Cardiac septum (tissue), 1 donor: Measurements from ENCODE around the gene CEACAM1. TPM values are rescaled to one million over a fixed set of nuclear protein-coding genes. Genes with fewer than 3 reads are reported as not detected.
A peak's percentile ranks its signal among the peaks of the same experiment; 100 is the strongest.
"Not testable (repeated sequence)": the region's sequence is repeated elsewhere in the genome, so short reads cannot be mapped to it uniquely, and the experiment has no call there.

Experiments
- DNase-seq: peaks from one replicate; pipeline ENCODE4 v3.0.0-alpha.2; 2020; ENCODE audit warnings: low spot score
- intact Hi-C: fragments of 100-400 bp; cut with DNase I; formaldehyde crosslinking; loops from one replicate; pipeline ENCODE4 v1.14.0; 2022
- total RNA-seq: library from RNA; stranded (reverse); fragmentation: NEBNext Ultra II Directional; extraction: Animal tissue kit (Norgen Biotek cat#: 25700); gene quantifications from one replicate; pipeline ENCODE4 v1.2.1, GENCODE V29; 2021
- donor health status: DM: no; HTN: no; CAD: no.

The CEACAM1 gene
- total RNA-seq, 1 donor from 2014 or later, result 2.8 TPM

DNA sequence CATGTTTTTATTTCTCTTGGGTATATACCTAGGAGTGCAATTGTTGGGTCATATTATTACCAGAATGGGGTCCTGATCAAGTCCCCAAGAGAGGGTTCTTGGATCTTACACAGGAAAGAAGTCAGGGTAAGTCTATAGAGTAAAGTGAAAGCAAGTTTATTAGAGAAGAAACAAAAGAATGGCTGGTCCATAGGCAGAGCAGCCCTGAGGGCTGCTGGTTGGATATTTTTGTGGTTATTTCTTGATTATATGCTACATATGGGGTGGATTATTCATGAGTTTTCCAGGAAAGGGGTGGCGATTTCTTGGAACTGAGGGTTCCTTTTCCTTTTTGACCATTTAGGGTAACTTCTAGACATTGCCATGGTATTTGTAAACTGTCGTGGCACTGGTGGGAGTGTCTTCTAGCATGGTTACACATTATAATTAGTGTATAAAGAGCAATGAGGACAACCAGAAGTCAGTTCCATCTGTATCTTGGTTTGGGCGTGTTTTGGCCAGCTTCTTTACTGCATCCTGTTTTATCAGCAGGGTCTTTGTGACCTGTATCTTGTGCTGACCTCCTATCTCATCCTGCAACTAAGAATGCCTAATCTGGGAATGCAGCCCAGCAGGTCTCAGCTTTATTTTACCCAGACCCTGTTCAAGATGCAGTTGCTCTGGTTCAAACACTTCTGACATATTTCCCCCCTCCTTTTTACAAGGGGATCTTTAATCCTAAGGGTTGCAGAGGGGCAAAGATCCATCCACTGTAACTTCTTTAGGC is 41.1 kb downstream of the CEACAM1 start:
- DNase-seq, result no peak
- intact Hi-C loops, result no loop called here

DNA sequence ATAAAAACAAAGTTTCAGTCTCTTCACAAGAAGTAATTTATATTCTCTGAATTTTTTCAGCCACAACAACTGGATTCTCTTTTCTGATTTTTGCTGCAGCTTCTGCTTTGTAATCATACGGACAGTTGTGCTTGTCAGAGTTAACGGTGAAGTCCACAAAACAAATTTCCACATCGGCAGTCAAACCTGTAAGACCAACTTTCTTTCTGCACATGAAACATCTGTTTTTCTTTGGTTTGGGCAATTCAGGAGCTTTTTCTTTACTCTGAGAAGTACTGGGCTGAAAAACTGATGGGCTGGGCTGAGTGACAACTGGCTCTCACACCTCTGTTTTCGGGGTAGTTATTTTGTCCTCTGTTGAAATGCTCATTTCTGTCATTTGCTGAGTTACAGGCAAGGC is 43.2 kb downstream of the CEACAM1 start:
- intact Hi-C loops, result not testable (repeated sequence)

DNA sequence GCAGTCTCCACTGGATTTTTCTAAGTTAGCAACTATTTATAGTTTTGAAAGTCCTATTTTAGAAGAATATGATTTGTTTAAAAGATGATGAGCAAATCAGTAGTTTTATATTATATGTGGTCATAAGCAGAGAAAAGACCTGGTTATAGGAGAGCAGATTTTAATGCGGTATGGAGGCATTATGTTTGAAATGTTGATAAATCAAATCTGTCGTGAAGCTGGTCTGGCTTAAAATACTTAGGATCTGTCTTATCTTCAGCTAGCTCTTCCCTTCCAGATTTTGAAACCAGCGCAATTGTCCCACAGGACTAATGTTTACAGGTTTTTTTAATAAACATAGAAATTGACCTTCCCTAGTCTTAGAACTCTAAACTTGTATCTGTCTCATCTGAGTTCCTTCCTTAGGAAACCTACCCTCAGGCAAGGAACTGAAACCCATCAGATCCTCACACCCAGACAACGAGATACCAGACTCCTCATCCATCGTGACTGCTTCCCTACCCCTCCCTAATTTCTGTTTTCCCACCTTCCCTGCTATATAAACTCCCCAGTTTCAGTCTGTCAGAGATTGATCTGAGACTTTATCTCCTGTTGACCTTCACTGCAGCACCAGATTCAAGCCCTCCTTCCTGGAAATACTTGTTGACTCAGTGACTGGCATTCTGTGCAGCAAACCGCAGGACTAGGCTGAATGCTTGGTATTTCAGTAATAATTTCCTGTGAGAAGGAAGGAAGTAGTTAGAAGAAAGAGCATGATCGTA is 47.8 kb downstream of the CEACAM1 start:
- peak; percentile 77 for DNase-seq
- intact Hi-C loops, result no loop called here

More for the DNA sequence above, 43.2 kb downstream of the CEACAM1 start:
- not testable (repeated sequence) for DNase-seq

DNA sequence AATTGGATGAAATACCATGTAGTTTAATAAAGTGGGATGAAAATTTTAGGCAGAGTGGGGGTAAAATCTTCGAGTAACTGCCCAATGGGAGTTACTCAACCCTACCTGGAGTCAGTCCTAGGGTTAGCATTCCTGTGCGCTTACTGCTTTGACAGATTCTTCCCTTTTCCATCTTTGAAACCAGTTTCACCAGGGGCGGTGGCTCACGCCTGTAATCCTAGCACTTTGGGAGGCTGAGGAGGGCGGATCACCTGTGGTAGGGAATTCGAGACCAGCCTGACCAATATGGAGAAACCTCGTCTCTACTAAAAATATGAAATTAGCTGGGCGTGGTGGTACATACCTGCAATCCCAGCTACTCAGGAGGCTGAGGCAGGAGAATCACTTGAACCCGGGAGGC is 48.5 kb downstream of the CEACAM1 start:
- intact Hi-C loops, result no loop called here
- no peak for DNase-seq

DNA sequence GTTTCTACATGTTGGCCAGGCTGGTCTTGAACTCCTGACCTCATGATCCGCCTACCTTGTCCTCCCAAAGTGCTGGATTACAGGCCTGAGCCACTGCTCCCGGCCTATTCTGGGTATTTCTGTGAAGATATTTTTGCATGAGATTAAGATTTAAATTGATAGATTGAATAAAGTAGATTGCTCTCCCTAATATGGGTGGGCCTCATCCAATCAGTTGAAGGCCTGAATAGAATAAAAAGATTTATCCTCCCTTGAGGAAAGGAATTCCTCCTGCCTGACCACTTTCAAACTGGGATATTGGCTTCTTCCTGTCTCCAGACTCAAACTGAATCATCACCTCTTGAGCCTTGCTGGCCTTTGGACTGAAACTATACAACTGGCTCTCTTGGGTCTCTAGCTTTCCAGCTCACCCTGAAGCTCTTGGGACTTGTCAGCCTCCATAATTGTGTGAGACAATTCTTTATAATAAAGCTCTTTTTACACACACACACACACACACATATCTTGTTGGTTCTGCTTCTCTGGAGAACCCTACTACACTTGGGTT is 49.4 kb downstream of the CEACAM1 start:
- intact Hi-C loops, result no loop called here
- no peak for DNase-seq

DNA sequence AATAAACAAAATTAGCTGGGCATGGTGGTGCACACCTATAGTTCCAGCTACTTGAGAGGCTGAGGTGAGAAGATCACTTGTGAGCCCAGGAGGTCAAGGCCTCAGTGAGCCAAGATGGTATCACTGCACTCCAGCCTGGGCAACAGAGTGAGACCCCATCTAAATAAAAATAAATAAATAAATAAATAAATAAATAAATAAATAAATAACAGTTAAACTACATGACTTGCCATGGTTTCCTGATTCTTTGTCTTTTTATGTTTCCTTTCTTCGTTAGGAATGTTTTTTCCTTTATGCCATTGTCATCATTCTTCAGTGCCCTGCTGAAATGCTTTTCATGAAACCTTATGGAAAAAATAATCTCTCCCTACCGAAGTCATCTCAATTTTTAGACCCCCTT is 50.3 kb downstream of the CEACAM1 start:
- intact Hi-C loops, result no loop called here
- DNase-seq, result no peak

DNA sequence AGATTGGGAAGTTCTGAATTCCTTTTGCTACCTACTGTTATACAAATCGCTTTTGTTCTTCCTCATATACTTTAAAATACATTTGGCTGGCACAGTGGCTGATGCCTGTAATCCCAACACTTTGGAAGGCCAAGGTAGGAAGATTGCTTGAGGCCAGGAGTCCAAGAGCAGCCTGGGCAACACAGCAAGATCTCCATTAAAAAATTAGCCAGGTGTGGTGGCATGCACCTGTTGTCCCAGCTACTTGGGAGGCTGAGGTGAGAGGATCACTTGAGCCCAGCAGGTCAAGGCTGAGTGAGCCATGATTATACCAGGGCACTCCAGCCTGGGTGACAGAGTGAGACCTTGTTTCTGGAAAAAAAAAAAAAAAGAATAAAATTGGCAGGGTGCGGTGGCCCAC is 51.2 kb downstream of the CEACAM1 start:
- DNase-seq, result no peak
- intact Hi-C loops, result no loop called here

DNA sequence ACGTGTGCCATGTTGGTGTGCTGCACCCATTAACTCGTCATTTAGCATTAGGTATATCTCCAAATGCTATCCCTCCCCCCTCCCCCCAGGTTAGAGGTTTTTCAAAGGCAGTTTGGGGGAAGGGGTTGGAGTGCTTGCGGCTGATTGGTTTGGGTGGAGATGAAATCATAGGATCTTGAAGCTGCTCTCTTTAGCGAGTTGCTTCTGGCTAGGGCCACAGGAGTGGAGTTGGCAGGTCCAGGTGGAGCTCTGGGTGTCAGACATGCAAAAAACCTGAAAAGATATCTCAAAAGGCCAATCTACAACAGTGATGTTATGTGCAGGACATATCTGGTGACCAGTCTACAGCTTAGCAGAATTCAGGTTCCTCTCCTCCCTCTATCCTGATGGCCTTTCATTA is 52.9 kb downstream of the CEACAM1 start:
- intact Hi-C loops, result no loop called here
- no peak for DNase-seq

DNA sequence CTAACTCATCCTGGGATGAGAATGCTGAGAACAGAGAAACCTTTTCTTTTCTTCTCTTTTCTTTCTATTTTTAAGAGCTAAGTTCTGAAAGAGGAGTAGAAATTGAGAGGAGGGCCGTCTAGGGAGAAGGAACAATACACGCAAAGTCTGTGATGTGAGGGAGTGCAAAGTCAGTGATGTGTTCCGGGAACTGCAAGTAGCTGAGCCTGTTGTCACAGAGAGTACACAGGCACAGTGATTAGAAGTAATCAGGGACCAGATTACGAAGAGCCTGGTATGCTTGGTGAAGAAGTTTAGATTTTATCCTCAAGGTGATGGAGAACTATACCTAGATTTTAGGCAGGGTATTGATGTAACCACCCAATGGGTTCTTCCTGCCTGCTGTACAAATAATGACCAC is 53.5 kb downstream of the CEACAM1 start:
- intact Hi-C loops, result no loop called here
- DNase-seq, result no peak

DNA sequence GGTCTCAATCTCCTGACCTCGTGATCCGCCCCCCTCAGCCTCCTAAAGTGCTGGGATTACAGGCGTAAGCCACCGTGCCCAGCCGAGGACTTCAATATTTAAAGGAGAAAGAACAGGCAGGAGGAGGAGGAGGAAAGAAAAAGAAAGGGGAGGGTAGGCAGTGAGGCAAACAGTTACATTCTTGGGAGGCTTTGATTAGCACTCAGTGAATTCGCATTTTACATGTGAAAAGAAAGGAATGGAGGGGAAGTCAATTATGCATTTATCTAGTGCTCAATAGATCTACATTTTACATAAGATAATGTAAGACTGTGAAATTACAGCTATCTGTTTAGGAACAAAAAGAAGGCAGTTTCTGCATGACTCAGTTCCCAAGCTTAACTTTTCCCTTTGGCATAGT is 54.6 kb downstream of the CEACAM1 start:
- intact Hi-C loops, result no loop called here
- DNase-seq, result no peak

DNA sequence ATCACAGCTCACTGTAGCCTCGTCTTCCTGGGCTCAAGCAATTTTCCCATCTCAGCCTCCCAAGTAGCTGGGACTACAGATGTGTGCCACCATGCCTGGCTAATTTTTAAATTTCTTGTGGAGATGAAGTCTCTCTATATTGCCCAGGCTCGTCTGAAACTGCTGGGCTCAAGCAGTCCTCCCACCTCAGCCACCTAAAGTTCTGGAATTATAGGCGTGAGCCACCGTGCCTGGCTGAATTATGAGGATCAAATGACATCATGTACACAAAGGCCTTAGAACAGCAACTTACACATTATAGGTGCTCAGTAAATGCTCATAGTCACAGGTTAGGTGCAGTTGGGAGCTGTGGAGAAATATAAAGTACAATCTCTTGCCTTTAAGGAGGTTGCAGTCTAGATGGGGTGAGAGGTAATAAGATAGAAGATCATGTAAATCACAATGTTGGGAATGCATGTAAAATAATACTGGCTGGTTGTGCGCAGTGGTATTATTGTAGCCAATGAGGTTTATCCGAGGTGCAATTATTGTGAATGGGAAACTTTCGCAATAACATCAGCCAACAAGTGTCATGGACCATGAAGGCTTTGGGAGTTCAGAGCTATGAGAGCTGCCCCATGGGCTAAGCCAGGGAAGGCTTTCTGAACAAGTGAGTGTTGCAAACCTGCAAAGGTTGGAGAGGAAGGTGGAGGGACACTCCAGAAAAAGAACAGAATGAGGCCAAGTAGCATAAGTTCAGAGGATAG is 55.7 kb downstream of the CEACAM1 start:
- intact Hi-C loops, result no loop called here
- no peak for DNase-seq

DNA sequence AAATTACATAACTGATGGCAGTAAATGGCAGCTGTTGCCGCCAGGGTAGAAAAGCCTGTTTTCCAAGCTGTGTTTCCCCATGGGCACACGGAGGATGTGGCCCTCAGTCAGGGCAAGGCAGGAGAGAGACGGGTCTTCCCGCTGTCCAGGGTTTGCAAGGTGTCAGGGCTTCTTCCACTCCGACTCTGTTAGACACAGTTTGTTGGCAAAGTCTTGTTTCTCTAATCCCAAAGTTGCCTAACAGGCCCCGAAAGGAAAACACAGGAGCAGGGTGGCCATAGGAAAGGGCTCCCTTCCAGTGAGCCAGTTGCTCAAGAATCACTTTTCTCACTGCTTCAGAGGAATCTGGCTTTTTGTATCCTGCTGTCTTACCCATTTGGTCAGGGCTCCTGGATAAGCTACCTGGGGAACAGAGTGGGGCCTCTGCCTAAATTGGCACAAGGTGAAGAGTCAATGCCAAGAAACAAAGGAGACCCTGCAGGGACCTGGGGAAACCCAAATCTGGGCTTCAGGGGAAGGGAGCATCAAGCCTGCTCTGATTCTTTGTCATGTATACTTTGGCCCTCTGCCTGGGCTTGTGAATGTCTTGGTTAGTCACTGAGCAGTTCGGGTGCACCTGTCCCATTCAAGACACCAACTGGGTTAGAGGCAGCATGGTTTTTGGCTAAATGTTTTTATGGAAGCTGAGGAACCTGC is 56.6 kb downstream of the CEACAM1 start:
- intact Hi-C loops, result no loop called here
- DNase-seq, result no peak

DNA sequence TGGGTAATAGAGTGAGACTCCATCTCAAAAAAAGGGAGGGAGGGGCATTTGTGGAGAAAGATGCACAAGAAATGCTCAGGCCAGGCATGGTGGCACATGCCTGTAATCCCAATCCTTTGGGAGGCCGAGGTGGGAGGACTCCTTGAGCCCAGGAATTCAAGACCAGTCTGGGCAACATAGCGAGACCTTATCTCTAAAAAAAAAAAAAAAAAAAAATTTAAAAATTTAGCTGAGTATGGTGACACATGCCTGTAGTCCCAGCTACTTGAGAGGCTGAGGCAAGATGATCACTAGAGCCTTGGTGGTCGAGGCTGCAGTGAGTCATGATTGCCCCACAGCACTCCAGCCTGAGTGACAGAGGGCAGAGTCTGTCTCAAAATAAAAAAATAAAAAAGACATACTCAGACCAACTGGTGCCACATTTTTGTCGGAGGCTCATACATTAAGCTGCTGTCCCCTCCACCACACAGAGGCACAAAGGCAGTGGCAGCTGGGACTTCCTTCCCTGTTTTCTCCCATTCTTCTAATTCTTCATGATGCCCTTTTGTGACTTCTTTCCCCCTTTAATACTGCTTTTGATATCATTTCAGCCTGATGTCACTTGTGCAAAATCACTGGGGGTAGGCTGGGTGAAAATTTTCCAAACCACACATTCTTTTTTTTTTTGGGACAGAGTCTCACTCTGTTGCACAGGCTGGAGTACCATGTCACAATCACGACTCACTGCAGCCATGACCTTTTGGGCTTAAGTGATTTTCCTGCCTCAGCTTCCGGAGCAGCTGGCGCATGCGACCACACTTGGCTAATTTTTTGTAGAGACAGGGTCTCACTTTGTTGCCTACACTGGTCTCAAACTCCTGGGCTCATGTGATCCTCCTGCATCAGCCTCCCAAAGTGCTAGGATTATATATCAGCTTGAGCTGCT is 58.7 kb downstream of the CEACAM1 start:
- no peak for DNase-seq
- intact Hi-C loops, result no loop called here

DNA sequence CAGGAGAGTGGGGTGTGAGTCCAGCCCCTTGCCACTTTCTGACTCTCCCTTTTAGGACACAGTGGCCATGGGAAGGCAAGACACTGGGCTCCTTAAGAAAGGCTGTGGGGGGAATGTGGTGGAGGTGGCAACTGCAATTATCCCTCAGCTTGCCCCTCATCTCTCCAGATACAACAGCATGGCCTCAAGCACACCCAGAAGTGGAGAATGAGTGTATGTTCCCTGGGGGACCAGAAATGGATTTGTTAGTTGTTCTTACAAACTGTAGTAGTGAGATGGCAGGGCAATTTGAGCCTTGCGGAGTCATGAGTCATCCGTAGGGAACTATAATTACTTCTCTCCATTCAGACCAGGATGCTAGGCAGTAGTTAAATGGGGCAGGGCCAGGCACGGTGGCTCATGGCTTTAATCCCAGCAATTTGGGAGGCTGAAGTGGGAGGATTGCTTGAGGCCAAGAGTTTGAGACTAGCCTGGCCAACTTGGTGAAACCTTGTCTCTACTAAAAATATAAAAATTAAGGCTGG is 59.9 kb downstream of the CEACAM1 start:
- DNase-seq, result no peak
- intact Hi-C loops, result no loop called here

DNA sequence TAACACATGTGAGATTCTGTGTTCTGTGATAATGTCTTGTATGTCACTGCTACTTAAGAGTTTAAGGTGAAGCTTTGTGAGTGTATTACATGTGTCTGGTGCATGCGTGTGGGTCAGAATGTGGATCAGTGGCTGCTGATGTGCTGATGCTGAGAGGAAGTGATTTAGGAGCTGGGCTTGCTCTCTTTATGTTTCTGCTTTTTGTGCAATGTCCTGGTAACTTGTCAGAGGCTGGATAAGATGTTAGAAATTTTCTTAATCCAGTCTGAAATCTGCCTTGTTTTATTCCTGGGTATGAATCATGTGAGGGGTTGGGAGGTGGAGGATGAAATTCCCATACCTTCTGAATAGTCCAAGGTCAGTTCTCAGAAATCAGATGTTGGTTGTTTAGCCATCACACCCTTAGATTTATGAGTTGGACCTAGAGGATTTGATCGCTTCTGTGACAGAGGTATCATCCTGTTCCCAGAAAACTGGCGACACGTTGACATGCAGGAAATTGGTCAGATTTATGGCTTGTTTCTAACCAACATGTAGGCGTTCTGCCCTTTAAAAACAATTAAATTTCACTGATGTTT is 61.0 kb downstream of the CEACAM1 start:
- intact Hi-C loops, result no loop called here
- no peak for DNase-seq

DNA sequence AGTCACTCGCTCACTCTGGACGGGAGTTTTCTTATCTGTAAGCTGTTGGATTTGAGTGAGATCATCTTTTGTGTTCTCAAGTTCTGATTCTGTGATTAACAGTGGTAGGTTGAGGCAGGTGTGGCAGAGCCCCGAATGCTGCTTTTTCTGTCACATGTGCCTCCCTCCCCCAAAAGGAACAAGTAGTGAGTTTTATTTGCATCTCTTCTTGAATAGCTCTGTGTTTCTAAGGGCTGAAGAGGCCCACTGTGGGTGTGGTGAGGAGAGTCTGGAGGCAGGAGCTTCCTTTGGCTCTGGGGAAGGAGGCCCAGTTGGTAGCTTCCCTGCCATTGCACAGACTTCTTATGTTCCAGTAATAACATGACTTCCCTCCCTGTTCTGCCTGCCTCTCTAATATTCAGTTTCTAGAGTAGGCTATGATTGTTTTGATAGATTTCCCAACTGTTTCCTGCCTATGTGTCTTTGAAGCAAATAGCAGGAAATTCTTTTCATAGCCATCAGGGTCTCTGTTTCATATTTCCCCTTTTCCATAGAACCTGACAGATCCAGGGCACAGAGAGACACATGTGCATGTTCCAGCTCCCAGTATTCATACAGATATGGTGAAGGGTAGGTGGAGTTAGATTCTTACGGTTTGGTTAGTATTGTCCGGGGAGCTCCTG is 61.6 kb downstream of the CEACAM1 start:
- no peak for DNase-seq
- intact Hi-C loops, result no loop called here

DNA sequence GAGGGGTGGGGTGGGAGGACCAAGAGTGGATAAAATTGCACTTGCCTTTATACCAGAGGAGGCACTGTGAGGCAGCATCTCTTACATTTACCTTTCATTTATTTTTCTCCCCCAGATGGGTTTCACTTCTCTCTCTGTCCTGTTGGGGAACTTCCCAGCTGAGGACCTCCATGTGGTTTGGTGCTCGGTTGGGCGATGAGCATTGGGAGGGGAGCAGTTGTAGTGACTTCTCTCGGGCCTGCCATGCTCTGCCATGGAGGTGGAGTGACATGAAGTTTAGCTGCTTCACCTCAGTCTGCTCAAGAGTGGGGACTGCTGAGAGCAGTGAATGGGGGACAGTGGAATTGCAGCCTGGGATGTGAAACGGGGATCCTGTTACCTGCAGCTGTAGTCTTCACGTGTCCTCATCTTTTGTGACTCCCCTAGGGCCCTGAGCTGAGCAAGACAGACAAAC is 62.4 kb downstream of the CEACAM1 start:
- DNase-seq, result no peak
- intact Hi-C loops, result no loop called here
